ENCODE measurements around the gene ICAM4. TPM values are rescaled to one million over a fixed set of nuclear protein-coding genes. Genes with fewer than 3 reads are reported as not detected.

The ICAM4 gene
- total and polyA plus RNA-seq, 9 of the 15 experiments (the other 6 are each of a cell fraction or from before 2014, with no cell fraction given), result 14.1 to 86.1 (median 29.6) TPM

GRCh38 chr19:10289167-10289835 is 2.5 kb downstream of the ICAM4 start (continued):
- TF ChIP-seq GMEB1 (CRISPR knock-in tag; IDR thresholded peaks at IDR 0.05), result peak; percentile 37; the same call in 1 of the 2 replicates
- peak; percentile 86 for TF ChIP-seq ZNF740 (CRISPR knock-in tag; IDR thresholded peaks at IDR 0.05)
- TF ChIP-seq ZNF740 (tag; IDR thresholded peaks at IDR 0.05), result no peak
- no peak for TF ChIP-seq NFE2 (IDR thresholded peaks at IDR 0.05; ENCODE audit: low read depth)
- TF ChIP-seq FOXM1 (IDR thresholded peaks at IDR 0.05; ENCODE audit: low read depth), result no peak
- no peak; the same call in 1 of the 2 replicates for TF ChIP-seq FOXM1 (CRISPR knock-in tag; IDR thresholded peaks at IDR 0.05; ENCODE audit: low read depth)
- TF ChIP-seq ZNF639 (CRISPR knock-in tag; conservative IDR thresholded peaks at IDR 0.05 in 1 of 2, IDR thresholded peaks at IDR 0.05 in 1 of 2), result peak in 1 of 2 experiments; percentile 6; a peak in 1 of 4 replicates
- no peak for TF ChIP-seq ARID1B (IDR thresholded peaks at IDR 0.05)
- TF ChIP-seq USF1 (CRISPR knock-in tag; IDR thresholded peaks at IDR 0.05), result peak; percentile 91
- TF ChIP-seq ERF (CRISPR knock-in tag; IDR thresholded peaks at IDR 0.05), result peak; percentile 86; the same call in 1 of the 2 replicates
